H1 (cell line): Measurements from ENCODE around the gene MLKL. TPM values are rescaled to one million over a fixed set of nuclear protein-coding genes. Genes with fewer than 3 reads are reported as not detected.

ENCODE experiments used
- CTCF ChIA-PET: fragments of 300-600 bp; sonication (Branson Sonifier 250); formaldehyde crosslinking; loops from one replicate; lab custom pipeline; 2021; ENCODE audit not compliant: partially characterized antibody; lab: Charles Lee
- POLR2A ChIA-PET: fragments of 300-600 bp; sonication (Branson Sonifier 250); formaldehyde crosslinking; loops from one replicate; lab custom pipeline; 2021; ENCODE audit warnings: inconsistent platforms; ENCODE audit not compliant: partially characterized antibody; lab: Charles Lee
- DNase-seq, 2 experiments: peaks; one replicate each; pipeline versions ENCODE4 v3.0.0 to v3.0.0-alpha.2; 2010 to 2022; ENCODE audit warnings: low spot score in 2 of 2, low read depth in 1 of 2, mixed read lengths in 1 of 2
- FAIRE-seq: peaks from 2 replicates; lab custom pipeline; 2011; peaks lifted over from hg19 to GRCh38; lab: Jason Lieb, UNC
- H2AFZ ChIP-seq: 2 replicates; pipeline ENCODE4 v1.8.1; 2012; ENCODE audit warnings: low read length, inconsistent platforms
- H2AK5ac ChIP-seq: 2 replicates; pipeline ENCODE4 v1.6.1; 2013; ENCODE audit warnings: low read depth, low read length
- H2BK120ac ChIP-seq: replicated peaks from 2 replicates; pipeline ENCODE3; 2013; ENCODE audit warnings: low read depth, low read length, inconsistent platforms
- H2BK12ac ChIP-seq: 2 replicates; pipeline ENCODE4 v1.6.1; 2013; ENCODE audit warnings: low read depth, low read length
- H2BK15ac ChIP-seq: 2 replicates; pipeline ENCODE4 v1.6.1; 2013; ENCODE audit warnings: low read length
- H2BK20ac ChIP-seq: 2 replicates; pipeline ENCODE4 v1.6.1; 2013; ENCODE audit warnings: low read length
- H2BK5ac ChIP-seq: 2 replicates; pipeline ENCODE4 v1.6.1; 2013; ENCODE audit warnings: low read depth, low read length
- H3K14ac ChIP-seq: 2 replicates; pipeline ENCODE4 v1.6.1; 2013; ENCODE audit warnings: inconsistent platforms; ENCODE audit not compliant: insufficient read length
- H3K18ac ChIP-seq: 2 replicates; pipeline ENCODE4 v1.6.1; 2013; ENCODE audit warnings: low read length; ENCODE audit errors: extremely low read depth
- H3K23ac ChIP-seq: 2 replicates; pipeline ENCODE4 v1.6.1; 2013; ENCODE audit warnings: inconsistent platforms; ENCODE audit not compliant: insufficient read length
- H3K23me2 ChIP-seq: 2 replicates; pipeline ENCODE4 v1.6.1; 2013; ENCODE audit warnings: low read depth, low read length
- H3K27ac ChIP-seq: 2 replicates; pipeline ENCODE4 v1.6.1; 2011; ENCODE audit warnings: low read depth, low read length, inconsistent platforms
- H3K27me3 ChIP-seq, 4 experiments: replicated peaks in 1 of 4; 1 replicate in 1 of 4; 2 replicates in 3 of 4; pipeline versions ENCODE4 v1.6.1 to v1.8.1; 2011 to 2013; ENCODE audit warnings: low read length in 3 of 4, mild to moderate bottlenecking in 3 of 4, inconsistent platforms in 2 of 4, mixed read lengths in 2 of 4, moderate library complexity in 1 of 4; ENCODE audit not compliant: control insufficient read depth in 3 of 4, insufficient read depth in 3 of 4; ENCODE audit errors: extremely low read depth in 1 of 4
- H3K36me3 ChIP-seq, 4 experiments: 2 replicates each; pipeline versions ENCODE4 v1.6.1 to v1.8.1; 2011 to 2013; ENCODE audit warnings: mild to moderate bottlenecking in 4 of 4, low read length in 3 of 4, moderate library complexity in 2 of 4, control low read depth in 1 of 4, inconsistent platforms in 1 of 4; ENCODE audit not compliant: insufficient read depth in 4 of 4, control insufficient read depth in 2 of 4
- H3K4ac ChIP-seq: replicated peaks from 2 replicates; pipeline ENCODE3; 2013; ENCODE audit warnings: low read length, low read depth, mixed read lengths, inconsistent platforms; ENCODE audit not compliant: insufficient read length
- H3K4me1 ChIP-seq, 4 experiments: replicated peaks in 1 of 4; 1 replicate in 1 of 4; 2 replicates in 3 of 4; pipeline versions ENCODE4 v1.6.1 to v1.8.1; 2011 to 2013; ENCODE audit warnings: low read length in 3 of 4, inconsistent platforms in 2 of 4, mixed read lengths in 1 of 4; ENCODE audit not compliant: insufficient read depth in 4 of 4, control insufficient read depth in 3 of 4
- H3K4me2 ChIP-seq, 2 experiments: 2 replicates each; pipeline versions ENCODE4 v1.6.1 to v1.8.1; 2011 to 2013; ENCODE audit warnings: low read depth in 2 of 2, low read length in 2 of 2, control low read depth in 1 of 2, inconsistent platforms in 1 of 2, mild to moderate bottlenecking in 1 of 2; ENCODE audit not compliant: insufficient read depth in 1 of 2
- H3K4me3 ChIP-seq, 4 experiments: fragments of 200-600, 300-600 bp in 1 of 4; sonication (generic), shearing (Covaris generic), sonication (Bioruptor Twin) in 1 of 4; 2 replicates each; pipeline versions ENCODE4 v1.5.1 to v1.8.1; 2011 to 2016; ENCODE audit warnings: low read length in 4 of 4, low read depth in 3 of 4, control low read depth in 2 of 4, inconsistent platforms in 2 of 4, mild to moderate bottlenecking in 2 of 4, mixed read lengths in 1 of 4, moderate library complexity in 1 of 4; ENCODE audit not compliant: insufficient read depth in 2 of 4; ENCODE audit errors: extremely low read depth in 1 of 4
- H3K56ac ChIP-seq: replicated peaks from 2 replicates; pipeline ENCODE3; 2013; ENCODE audit warnings: low read depth, mild to moderate bottlenecking, mixed read lengths, low read length, inconsistent platforms; ENCODE audit not compliant: insufficient read length
- H3K79me1 ChIP-seq: 2 replicates; pipeline ENCODE4 v1.6.1; 2013; ENCODE audit warnings: low read depth, low read length, control low read depth
- H3K79me2 ChIP-seq, 2 experiments: 2 replicates each; pipeline versions ENCODE4 v1.6.1 to v1.8.1; 2012 to 2013; ENCODE audit warnings: low read length in 2 of 2, mild to moderate bottlenecking in 2 of 2, inconsistent platforms in 1 of 2; ENCODE audit not compliant: insufficient read depth in 2 of 2, control insufficient read depth in 1 of 2
- H3K9ac ChIP-seq, 4 experiments: replicated peaks in 1 of 4; 1 replicate in 1 of 4; 2 replicates in 3 of 4; pipeline versions ENCODE4 v1.6.1 to v1.8.1; 2011 to 2013; ENCODE audit warnings: low read depth in 3 of 4, low read length in 3 of 4, control low read depth in 2 of 4, mild to moderate bottlenecking in 2 of 4, moderate library complexity in 2 of 4, inconsistent platforms in 1 of 4; ENCODE audit errors: extremely low read depth in 1 of 4
- H3K9me3 ChIP-seq, 2 experiments: 2 replicates each; pipeline versions ENCODE4 v1.6.1 to v1.8.1; 2012 to 2013; ENCODE audit warnings: mild to moderate bottlenecking in 2 of 2, moderate library complexity in 2 of 2, control low read depth in 1 of 2, inconsistent platforms in 1 of 2, low read depth in 1 of 2, low read length in 1 of 2, mixed read lengths in 1 of 2; ENCODE audit not compliant: insufficient read depth in 2 of 2
- H4K20me1 ChIP-seq, 2 experiments: replicated peaks in 1 of 2; 2 replicates each; pipeline versions ENCODE3 to v1.8.1; 2011 to 2013; ENCODE audit warnings: inconsistent platforms in 2 of 2, low read length in 2 of 2, mild to moderate bottlenecking in 1 of 2; ENCODE audit not compliant: insufficient read depth in 2 of 2, control insufficient read depth in 1 of 2
- H4K5ac ChIP-seq: 2 replicates; pipeline ENCODE4 v1.6.1; 2013; ENCODE audit warnings: low read length, low read depth, mixed read lengths, inconsistent platforms; ENCODE audit not compliant: insufficient read length
- H4K8ac ChIP-seq: 2 replicates; pipeline ENCODE4 v1.8.0; 2013; ENCODE audit warnings: mild to moderate bottlenecking, moderate library complexity, low read length, inconsistent platforms; ENCODE audit not compliant: insufficient read depth; ENCODE audit errors: extremely low read depth
- H4K91ac ChIP-seq: replicated peaks from 2 replicates; pipeline ENCODE3; 2013; ENCODE audit warnings: low read length, mixed read lengths, inconsistent platforms; ENCODE audit not compliant: insufficient read length
- CBX8 ChIP-seq: fragments of 300-800, 300-1000 bp; sonication (generic); IDR thresholded peaks from 2 replicates; pipeline ENCODE4 v1.7.1; 2016; ENCODE audit warnings: low read depth, low read length, borderline replicate concordance
- EZH2 ChIP-seq: fragments of 200-600 bp; sonication (generic); IDR thresholded peaks from 2 replicates; pipeline ENCODE4 v1.7.1; 2012; ENCODE audit warnings: low read depth, mild to moderate bottlenecking, moderate library complexity, low read length, inconsistent platforms; ENCODE audit not compliant: severe bottlenecking
- NRF1 ChIP-seq: IDR thresholded peaks from 2 replicates; pipeline ENCODE4 v1.6.1; 2011; ENCODE audit warnings: mild to moderate bottlenecking, low read depth, low read length, improper control_type of control experiment
- PHF8 ChIP-seq: fragments of 200-600 bp; sonication (generic); conservative IDR thresholded peaks from 2 replicates; pipeline ENCODE4 v1.7.1; 2012; ENCODE audit warnings: low read depth, mild to moderate bottlenecking, inconsistent platforms, low read length, moderate library complexity
- POU5F1 ChIP-seq: IDR thresholded peaks from 2 replicates; pipeline ENCODE4 v1.6.1; 2011; ENCODE audit warnings: low read depth, mild to moderate bottlenecking, low read length, moderate library complexity
- SP2 ChIP-seq: IDR thresholded peaks from 2 replicates; pipeline ENCODE4 v1.6.1; 2012; ENCODE audit warnings: mild to moderate bottlenecking, low read length, inconsistent platforms
- TAF1 ChIP-seq: IDR thresholded peaks from 2 replicates; pipeline ENCODE4 v1.6.1; 2011; ENCODE audit warnings: mild to moderate bottlenecking, low read depth, low read length
- TEAD4 ChIP-seq: IDR thresholded peaks from 2 replicates; pipeline ENCODE4 v1.6.1; 2012; ENCODE audit warnings: low read depth, low read length, inconsistent platforms, mixed read lengths
- WGBS, 2 experiments: shearing (Covaris generic) in 1 of 2; methylation state at CpG; one replicate each; pipeline versions ENCODE4 v1.1.6 to v1.1.7; 2013 to 2015; ENCODE audit warnings: low lambda C conversion rate in 2 of 2, mixed read lengths in 2 of 2, inconsistent platforms in 1 of 2, low coverage in 1 of 2, missing lambda C conversion rate in 1 of 2; ENCODE audit not compliant: insufficient replicate concordance in 2 of 2, insufficient coverage in 1 of 2, insufficient read length in 1 of 2; ENCODE audit errors: extremely low coverage in 1 of 2, missing lambda C conversion rate in 1 of 2; 5-methylcytosine and 5-hydroxymethylcytosine counted together
- polyA plus RNA-seq, 7 experiments: library from polyadenylated mRNA; depleted of rRNA in 3 of 7; stranded (reverse) in 5 of 7; unstranded in 2 of 7; fragments of >200 nt in 5 of 7; fragments of 200-250 nt in 2 of 7; gene quantifications; 1 replicate in 5 of 7; 2 replicates in 1 of 7; 4 replicates in 1 of 7; pipeline versions ENCODE4 v1.2.1 to v1.2.3, GENCODE V29; 2011 to 2013; ENCODE audit warnings: missing spikeins in 2 of 7, mixed read lengths in 2 of 7
- total RNA-seq: library from RNA; stranded (reverse); fragmentation: NEBNext Ultra II Directional; extraction: Animal tissue kit (Norgen Biotek cat#: 25700); gene quantifications from 2 replicates; pipeline ENCODE4 v1.2.1, GENCODE V29; 2021

The MLKL gene
- total and polyA plus RNA-seq, 2 of the 8 experiments (the other 6 are each of a cell fraction or from before 2014, with no cell fraction given): 1.6 to 2.1 TPM

- H3K14ac ChIP-seq: no peak overlapping the region
- no peak overlapping the region for H3K4me3 ChIP-seq
- no peaks in the 10 kb centered on the region for H4K20me1 ChIP-seq
- H3K9me3 ChIP-seq: no peaks in the 10 kb centered on the region
- peak overlapping the region; percentile 17 for H3K4ac ChIP-seq
- H3K27ac ChIP-seq: no peak overlapping the region
- no peak overlapping the region for H3K56ac ChIP-seq
- H4K8ac ChIP-seq: no peak overlapping the region
- H3K18ac ChIP-seq: no peak overlapping the region
- WGBS, 2 experiments: 77% methylated on average over 8 of the region's 10 CpGs; no CpG with 5 or more reads in 1 of the 2 experiments
- H3K4me1 ChIP-seq: peaks cover 0 to 33% (median 26%) of the 10 kb centered on the region in 4 experiments; a peak in 6 of 7 replicates
- TF ChIP-seq EZH2: no peak
- TF ChIP-seq TEAD4: no peak
- no peak for TF ChIP-seq TAF1
- TF ChIP-seq CBX8: no peak
- no peak for TF ChIP-seq POU5F1
- TF ChIP-seq PHF8: no peak
- TF ChIP-seq SP2: no peak
- no peak for TF ChIP-seq NRF1
- peak overlapping the region; percentile 90 for H4K91ac ChIP-seq
- no peak overlapping the region; the same call in 1 of the 2 replicates for H2BK12ac ChIP-seq
- H2AK5ac ChIP-seq: no peak overlapping the region
- no peak overlapping the region for H3K9ac ChIP-seq
- H3K79me2 ChIP-seq: no peaks in the 10 kb centered on the region
- ChIA-PET POLR2A (interaction anchor here (0.7 to 1.4 kb wide), 3 partner anchors 8 to 132 kb away, joined by 3 to 4 read pairs (median 3); partner anchors contain the start of gene RFWD3), CTCF (interaction anchor here (0.6 to 32.9 kb wide), 9 partner anchors 11 to 81 kb away, joined by 3 to 576 read pairs (median 4); partner anchors contain the start of genes FA2H and MLKL)
- H3K23me2 ChIP-seq: peaks cover 2% of the 10 kb centered on the region; the same call in 1 of the 2 replicates
- 0 out of 2 replicates have a peak overlapping the region, but pooled peaks have one; percentile 32 for H2BK20ac ChIP-seq
- no peak overlapping the region for H4K5ac ChIP-seq
- H2BK15ac ChIP-seq: peak overlapping the region; percentile 99
- no peak overlapping the region for H3K23ac ChIP-seq
- no peak overlapping the region for H3K4me2 ChIP-seq
- DNase-seq: no peak
- H2BK5ac ChIP-seq: peak overlapping the region; percentile 35; the same call in 1 of the 2 replicates
- H3K27me3 ChIP-seq: no peaks in the 10 kb centered on the region
- no peaks in the 10 kb centered on the region for H3K79me1 ChIP-seq
- H2BK120ac ChIP-seq: no peak overlapping the region
- no peak for FAIRE-seq
- no peak overlapping the region for H2AFZ ChIP-seq
- H3K36me3 ChIP-seq: no peaks in the 10 kb centered on the region
Measured at GRCh38 chr16:74738113-74738541, 37.5 kb upstream of the MLKL start.
